HS-5 (cell line): ENCODE results near the gene IL17RA.
A peak's percentile ranks its signal among the peaks of the same experiment; 100 is the strongest.

ENCODE experiments used
- DNase-seq: peaks from one replicate; pipeline ENCODE4 v3.0.0-alpha.2; 2012; ENCODE audit warnings: low read depth

The IL17RA gene

GRCh38 chr22:17158176-17158567, 73.4 kb downstream of the IL17RA start:
- no peak for DNase-seq

- DNase-seq, result peak; percentile 69
These were observed 74.0 kb downstream of the IL17RA start, which contains the start of gene HDHD5 for GRCh38 chr22:17158568-17159503. Gene HDHD5 (minus strand): TSS chr22:17159277. CDS start chr22:17159251, 26 bp downstream.

- no peak for DNase-seq
These were observed 74.7 kb downstream of the IL17RA start for GRCh38 chr22:17159504-17159951.

- DNase-seq, result no peak
These were observed 77.2 kb downstream of the IL17RA start for GRCh38 chr22:17161991-17162390.

- DNase-seq, result no peak
These were observed 77.9 kb downstream of the IL17RA start for GRCh38 chr22:17162731-17163130.

- no peak for DNase-seq
These were observed 79.7 kb downstream of the IL17RA start for GRCh38 chr22:17164392-17165024.
